Loucy (cell line): ENCODE results near the gene PKNOX2.

ENCODE experiments used
- H2AFZ ChIP-seq: fragments of 200-600 bp; sonication (generic); 2 replicates; pipeline ENCODE4 v1.6.0; 2016; ENCODE audit warnings: antibody characterized with exemption, mild to moderate bottlenecking, low read length, moderate library complexity
- H3F3A ChIP-seq: fragments of 200-600 bp; 2 replicates; pipeline ENCODE4 v1.6.0; 2016; ENCODE audit warnings: antibody characterized with exemption, low read depth, mild to moderate bottlenecking
- H3K27me3 ChIP-seq: fragments of 200-600 bp; sonication (generic); 2 replicates; pipeline ENCODE4 v1.6.1; 2014; ENCODE audit warnings: low read length, mild to moderate bottlenecking; ENCODE audit not compliant: insufficient read depth, poor library complexity, severe bottlenecking
- H3K36me3 ChIP-seq: fragments of 200-600 bp; sonication (generic); 2 replicates; pipeline ENCODE4 v1.6.1; 2016; ENCODE audit warnings: low read length; ENCODE audit not compliant: insufficient read depth
- H3K4me1 ChIP-seq: fragments of 200-600 bp; sonication (generic); 2 replicates; pipeline ENCODE4 v1.5.1; 2014; ENCODE audit warnings: low read length, mild to moderate bottlenecking; ENCODE audit not compliant: insufficient read depth, poor library complexity, severe bottlenecking
- H3K4me2 ChIP-seq: fragments of 200-600 bp; sonication (generic); 2 replicates; pipeline ENCODE4 v1.6.0; 2014; ENCODE audit warnings: antibody characterized with exemption, low read length, low read depth, mild to moderate bottlenecking; ENCODE audit not compliant: poor library complexity, severe bottlenecking
- H3K4me3 ChIP-seq: fragments of 200-600 bp; sonication (generic); 2 replicates; pipeline ENCODE4 v1.5.1; 2014; ENCODE audit warnings: low read length, mild to moderate bottlenecking, mixed read lengths; ENCODE audit not compliant: poor library complexity, severe bottlenecking
- H3K79me2 ChIP-seq: fragments of 200-600 bp; sonication (generic); 2 replicates; pipeline ENCODE4 v1.6.1; 2014; ENCODE audit warnings: low read length; ENCODE audit not compliant: insufficient read depth
- H3K9ac ChIP-seq: fragments of 200-600 bp; sonication (generic); 2 replicates; pipeline ENCODE4 v1.6.0; 2014; ENCODE audit warnings: mild to moderate bottlenecking, low read depth, low read length, moderate library complexity; ENCODE audit not compliant: poor library complexity, severe bottlenecking
- H3K9me2 ChIP-seq: fragments of 200-600 bp; sonication (generic); replicated peaks from 2 replicates; pipeline ENCODE4 v1.6.1; 2016; ENCODE audit warnings: low read depth, low read length, mixed read lengths
- H3K9me3 ChIP-seq: fragments of 200-600 bp; sonication (generic); 2 replicates; pipeline ENCODE4 v1.6.1; 2014; ENCODE audit warnings: mild to moderate bottlenecking, antibody characterized with exemption, low read length, low read depth; ENCODE audit not compliant: insufficient read depth
- H4K20me1 ChIP-seq: fragments of 200-600 bp; sonication (generic); 2 replicates; pipeline ENCODE4 v1.6.0; 2014; ENCODE audit warnings: antibody characterized with exemption, low read length, mild to moderate bottlenecking; ENCODE audit not compliant: insufficient read depth, poor library complexity, severe bottlenecking
- CTCF ChIP-seq: fragments of 200-600 bp; sonication (generic); conservative IDR thresholded peaks from 2 replicates; pipeline ENCODE4 v1.5.1; 2014; ENCODE audit warnings: mild to moderate bottlenecking, antibody characterized with exemption, low read length
- EZH2phosphoT487 ChIP-seq: fragments of 200-600 bp; IDR thresholded peaks from 2 replicates; pipeline ENCODE4 v1.6.1; 2018; ENCODE audit warnings: antibody characterized with exemption, mild to moderate bottlenecking, moderate library complexity, borderline replicate concordance

The PKNOX2 gene

DNA sequence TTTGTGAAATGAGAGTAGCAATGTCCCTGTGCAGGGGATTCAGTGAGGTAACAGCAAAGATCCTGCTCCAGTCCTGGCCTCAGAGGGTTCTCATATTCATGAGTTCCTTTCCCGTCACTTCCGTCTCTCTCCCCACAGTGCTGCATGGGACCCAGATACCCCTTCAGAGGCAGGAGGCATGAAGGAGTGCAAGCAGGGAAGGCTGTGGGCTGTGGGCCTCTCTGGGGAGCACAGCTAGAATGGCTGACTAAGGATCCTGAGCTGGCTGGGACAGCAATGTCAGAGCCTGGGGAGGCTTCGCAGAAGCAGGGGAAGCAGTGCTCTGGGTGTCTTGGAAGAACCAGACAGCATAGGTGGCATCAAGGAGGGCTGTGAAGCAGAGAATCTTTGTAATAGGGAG lies 13.0 kb downstream of the PKNOX2 start:
- Histone ChIP-seq H3K27me3 (no peaks in the 10 kb centered on the region), H4K20me1 (no peaks in the 10 kb centered on the region), H2AFZ (no peak overlapping the region), H3F3A (no peaks in the 10 kb centered on the region), H3K4me3 (no peak overlapping the region), H3K9ac (no peak overlapping the region), H3K79me2 (no peaks in the 10 kb centered on the region), H3K4me2 (no peak overlapping the region), H3K9me2 (no peaks in the 10 kb centered on the region), H3K9me3 (no peaks in the 10 kb centered on the region), H3K4me1 (peaks cover 13% of the 10 kb centered on the region), H3K36me3 (no peaks in the 10 kb centered on the region)
- TF ChIP-seq CTCF (no peak), EZH2phosphoT487 (no peak)

- Histone ChIP-seq H3K4me2 (no peak overlapping the region), H3K9me2 (no peaks in the 10 kb centered on the region), H3K4me1 (peaks cover 13% of the 10 kb centered on the region), H3K9ac (no peak overlapping the region), H3K36me3 (no peaks in the 10 kb centered on the region), H3K4me3 (no peak overlapping the region), H3K9me3 (no peaks in the 10 kb centered on the region), H3K27me3 (no peaks in the 10 kb centered on the region), H2AFZ (no peak overlapping the region), H4K20me1 (no peaks in the 10 kb centered on the region), H3F3A (no peaks in the 10 kb centered on the region), H3K79me2 (no peaks in the 10 kb centered on the region)
- TF ChIP-seq EZH2phosphoT487: no peak
- no peak for TF ChIP-seq CTCF
Observed at GRCh38 chr11:125179346-125179745, 14.8 kb downstream of the PKNOX2 start.

GRCh38 chr11:125179895-125180294 lies 15.3 kb downstream of the PKNOX2 start:
- H3K4me3 ChIP-seq: no peak overlapping the region
- no peaks in the 10 kb centered on the region for H3F3A ChIP-seq
- H3K36me3 ChIP-seq: no peaks in the 10 kb centered on the region
- no peak overlapping the region for H3K4me2 ChIP-seq
- no peak overlapping the region for H3K9ac ChIP-seq
- no peaks in the 10 kb centered on the region for H4K20me1 ChIP-seq
- H3K9me3 ChIP-seq: no peaks in the 10 kb centered on the region
- peaks cover 13% of the 10 kb centered on the region for H3K4me1 ChIP-seq
- no peaks in the 10 kb centered on the region for H3K79me2 ChIP-seq
- no peaks in the 10 kb centered on the region for H3K27me3 ChIP-seq
- no peak overlapping the region for H2AFZ ChIP-seq
- no peaks in the 10 kb centered on the region for H3K9me2 ChIP-seq
- no peak for TF ChIP-seq EZH2phosphoT487

DNA sequence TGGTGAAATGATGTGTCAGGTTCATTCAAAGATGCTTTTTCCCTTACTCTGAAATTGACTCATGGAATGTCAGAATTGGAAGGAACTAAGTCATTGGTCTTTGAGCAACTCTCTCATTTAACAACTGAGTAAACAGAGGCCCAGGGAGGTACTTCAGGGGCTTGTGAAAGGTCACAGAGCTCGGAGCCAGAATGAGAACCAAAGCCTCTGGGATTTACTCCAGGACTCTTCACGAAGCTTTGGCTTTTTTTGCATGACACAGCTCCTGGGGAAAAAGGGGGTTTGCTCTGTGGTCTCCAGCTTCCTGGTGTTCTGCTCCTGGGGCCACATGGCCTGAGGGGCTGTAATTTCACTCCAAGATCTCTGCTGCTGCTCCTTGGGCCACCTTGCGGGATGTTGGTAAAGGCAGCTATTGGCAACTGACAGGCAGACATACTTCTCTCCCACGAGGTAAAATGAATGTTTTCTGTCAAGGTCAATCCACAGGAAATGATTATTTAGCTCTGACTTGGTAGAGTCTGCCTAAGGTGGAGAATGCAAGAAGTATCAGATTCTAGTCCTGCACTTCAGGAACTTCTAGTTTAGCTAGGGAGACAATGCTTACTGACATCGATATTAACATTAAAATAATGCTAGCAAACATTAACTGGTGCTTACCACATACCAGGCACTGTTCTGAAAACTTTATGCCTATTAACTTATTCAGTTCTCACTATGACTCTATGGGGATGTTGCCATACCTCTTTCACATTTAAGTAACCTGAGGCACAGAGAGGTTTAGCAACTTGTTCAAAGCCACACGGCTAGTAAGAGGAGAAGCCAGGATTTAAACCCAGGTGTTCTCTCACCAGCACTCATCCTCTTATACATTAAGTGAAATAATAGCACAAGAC lies 16.1 kb downstream of the PKNOX2 start:
- no peak overlapping the region for H2AFZ ChIP-seq
- no peaks in the 10 kb centered on the region for H3K36me3 ChIP-seq
- no peaks in the 10 kb centered on the region for H3K79me2 ChIP-seq
- no peak for TF ChIP-seq CTCF
- TF ChIP-seq EZH2phosphoT487: no peak
- no peaks in the 10 kb centered on the region for H3F3A ChIP-seq
- H3K27me3 ChIP-seq: no peaks in the 10 kb centered on the region
- no peaks in the 10 kb centered on the region for H3K9me3 ChIP-seq
- no peaks in the 10 kb centered on the region for H4K20me1 ChIP-seq
- H3K9me2 ChIP-seq: no peaks in the 10 kb centered on the region
- no peak overlapping the region for H3K4me3 ChIP-seq
- H3K9ac ChIP-seq: no peak overlapping the region
- no peak overlapping the region for H3K4me2 ChIP-seq
- H3K4me1 ChIP-seq: peaks cover 13% of the 10 kb centered on the region
